Activated CD4-positive, alpha-beta T cell treated with anti-CD3 and anti-CD28 coated beads, Interleukin-2, amount 10 ng/mL, durations not matched to agents 24 days and 14 days (primary cell): ENCODE data around the gene GPR22. TPM values are rescaled to one million over a fixed set of nuclear protein-coding genes. Genes with fewer than 3 reads are reported as not detected.
A peak's percentile ranks its signal among the peaks of the same experiment; 100 is the strongest.

ENCODE experiments used
- DNase-seq: peaks from one replicate; pipeline ENCODE4 v3.0.0; 2022
- H3K27ac Mint-ChIP-seq: one replicate; pipeline ENCODE4 v1.8.0; 2022; ENCODE audit warnings: mild to moderate bottlenecking, mixed read lengths
- H3K27me3 Mint-ChIP-seq: one replicate; pipeline ENCODE4 v1.8.0; 2022; ENCODE audit warnings: mixed read lengths
- H3K36me3 Mint-ChIP-seq: one replicate; pipeline ENCODE4 v1.8.0; 2022; ENCODE audit warnings: low read depth, mild to moderate bottlenecking, mixed read lengths
- H3K4me1 Mint-ChIP-seq: one replicate; pipeline ENCODE4 v1.8.0; 2021; ENCODE audit warnings: mixed read lengths
- H3K4me3 Mint-ChIP-seq: one replicate; pipeline ENCODE4 v1.8.0; 2022; ENCODE audit warnings: mild to moderate bottlenecking, moderate library complexity, mixed read lengths
- H3K9me3 Mint-ChIP-seq: one replicate; pipeline ENCODE4 v1.8.0; 2021; ENCODE audit warnings: mixed read lengths
- intact Hi-C: fragments of 100-400 bp; cut with micrococcal nuclease; formaldehyde crosslinking; loops from one replicate; pipeline ENCODE4 v1.15.1; 2023
- total RNA-seq: library from RNA; stranded (reverse); gene quantifications from 2 replicates; pipeline ENCODE4 v1.2.3, GENCODE V29; 2022

Gene GPR22
- total RNA-seq, 1 donor from 2014 or later = not detected

GRCh38 chr7:107494884-107495283, 25.0 kb downstream of the GPR22 start:
- DNase-seq = no peak
- H3K9me3 Mint-ChIP-seq = no peaks in the 10 kb centered on the region
- H3K4me3 Mint-ChIP-seq = no peak overlapping the region
- no peak overlapping the region for H3K27ac Mint-ChIP-seq
- no peaks in the 10 kb centered on the region for H3K27me3 Mint-ChIP-seq
- peaks cover 6% of the 10 kb centered on the region for H3K4me1 Mint-ChIP-seq
- intact Hi-C loops = no loop called here
- peaks cover 14% of the 10 kb centered on the region for H3K36me3 Mint-ChIP-seq

GRCh38 chr7:107495516-107495915, 25.7 kb downstream of the GPR22 start:
- H3K36me3 Mint-ChIP-seq = peaks cover 14% of the 10 kb centered on the region
- no peak overlapping the region for H3K27ac Mint-ChIP-seq
- H3K4me3 Mint-ChIP-seq = no peak overlapping the region
- DNase-seq = no peak
- H3K27me3 Mint-ChIP-seq = no peaks in the 10 kb centered on the region
- intact Hi-C loops = no loop called here
- no peaks in the 10 kb centered on the region for H3K9me3 Mint-ChIP-seq
- peaks cover 6% of the 10 kb centered on the region for H3K4me1 Mint-ChIP-seq

GRCh38 chr7:107499731-107500130, 29.9 kb downstream of the GPR22 start:
- Mint-ChIP-seq H3K36me3 (peaks cover 6% of the 10 kb centered on the region), H3K27ac (no peak overlapping the region), H3K4me3 (no peak overlapping the region), H3K27me3 (no peaks in the 10 kb centered on the region), H3K4me1 (peaks cover 6% of the 10 kb centered on the region), H3K9me3 (no peaks in the 10 kb centered on the region)
- intact Hi-C loops = no loop called here
- no peak for DNase-seq

GRCh38 chr7:107501593-107501992, 31.7 kb downstream of the GPR22 start:
- Mint-ChIP-seq H3K27ac (no peak overlapping the region), H3K9me3 (no peaks in the 10 kb centered on the region), H3K27me3 (no peaks in the 10 kb centered on the region), H3K36me3 (peaks cover 10% of the 10 kb centered on the region), H3K4me3 (no peak overlapping the region), H3K4me1 (peaks cover 9% of the 10 kb centered on the region)
- intact Hi-C loops = no loop called here
- peak; percentile 74 for DNase-seq

GRCh38 chr7:107502154-107502553, 32.3 kb downstream of the GPR22 start:
- H3K27me3 Mint-ChIP-seq = no peaks in the 10 kb centered on the region
- H3K4me3 Mint-ChIP-seq = no peak overlapping the region
- H3K4me1 Mint-ChIP-seq = peaks cover 11% of the 10 kb centered on the region
- H3K36me3 Mint-ChIP-seq = peaks cover 9% of the 10 kb centered on the region
- H3K27ac Mint-ChIP-seq = no peak overlapping the region
- intact Hi-C loops = no loop called here
- DNase-seq = no peak
- H3K9me3 Mint-ChIP-seq = no peaks in the 10 kb centered on the region

- peaks cover 12% of the 10 kb centered on the region for H3K4me1 Mint-ChIP-seq
- no peak overlapping the region for H3K27ac Mint-ChIP-seq
- no peaks in the 10 kb centered on the region for H3K9me3 Mint-ChIP-seq
- no peaks in the 10 kb centered on the region for H3K27me3 Mint-ChIP-seq
- DNase-seq = no peak
- peaks cover 9% of the 10 kb centered on the region for H3K36me3 Mint-ChIP-seq
- H3K4me3 Mint-ChIP-seq = no peak overlapping the region
- intact Hi-C loops = no loop called here
Measured at GRCh38 chr7:107502797-107503196, 32.9 kb downstream of the GPR22 start.

- Mint-ChIP-seq H3K27me3 (no peaks in the 10 kb centered on the region), H3K36me3 (peaks cover 10% of the 10 kb centered on the region), H3K27ac (no peak overlapping the region), H3K4me3 (no peak overlapping the region), H3K9me3 (peaks cover 2% of the 10 kb centered on the region), H3K4me1 (peaks cover 13% of the 10 kb centered on the region)
- no peak for DNase-seq
- intact Hi-C loops = no loop called here
Measured at GRCh38 chr7:107503687-107504086, 33.8 kb downstream of the GPR22 start.

- Mint-ChIP-seq H3K27me3 (no peaks in the 10 kb centered on the region), H3K4me3 (no peak overlapping the region), H3K4me1 (peaks cover 13% of the 10 kb centered on the region), H3K9me3 (peaks cover 8% of the 10 kb centered on the region), H3K36me3 (peaks cover 14% of the 10 kb centered on the region), H3K27ac (no peak overlapping the region)
- no peak for DNase-seq
- intact Hi-C loops = no loop called here
Measured at GRCh38 chr7:107505362-107505761, 35.5 kb downstream of the GPR22 start.

- Mint-ChIP-seq H3K4me3 (no peak overlapping the region), H3K36me3 (peaks cover 15% of the 10 kb centered on the region), H3K27ac (no peak overlapping the region), H3K4me1 (peaks cover 15% of the 10 kb centered on the region), H3K27me3 (no peaks in the 10 kb centered on the region), H3K9me3 (peaks cover 12% of the 10 kb centered on the region)
- intact Hi-C loops = no loop called here
- DNase-seq = peak; percentile 64
Measured at GRCh38 chr7:107505997-107506673, 36.3 kb downstream of the GPR22 start.

GRCh38 chr7:107506674-107507339, 37.0 kb downstream of the GPR22 start:
- no peak for DNase-seq
- H3K36me3 Mint-ChIP-seq = peaks cover 16% of the 10 kb centered on the region
- H3K4me3 Mint-ChIP-seq = no peak overlapping the region
- intact Hi-C loops = no loop called here
- H3K27ac Mint-ChIP-seq = no peak overlapping the region
- H3K9me3 Mint-ChIP-seq = peaks cover 12% of the 10 kb centered on the region
- peaks cover 15% of the 10 kb centered on the region for H3K4me1 Mint-ChIP-seq
- no peaks in the 10 kb centered on the region for H3K27me3 Mint-ChIP-seq

Other genes starting within 250 kb of the GPR22 start
- gene COG5, start 93.9 kb downstream of the GPR22 start, total RNA-seq = 40.9 and 43.3 TPM in 2 replicates
- gene DUS4L, start 93.9 kb downstream of the GPR22 start, total RNA-seq = 12.9 and 14.9 TPM in 2 replicates
- gene BCAP29, start 110.2 kb downstream of the GPR22 start, total RNA-seq = 43.6 and 52.0 TPM in 2 replicates
- gene SLC26A4, start 190.8 kb downstream of the GPR22 start, total RNA-seq = 6.5 and 7.8 TPM in 2 replicates